Thymus (tissue), 11 donors: Measurements from ENCODE around the gene INHBB. TPM values are rescaled to one million over a fixed set of nuclear protein-coding genes. Genes with fewer than 3 reads are reported as not detected.

ENCODE experiments used
- DNase-seq, 9 donors: peaks; one replicate each; pipeline ENCODE4 v3.0.0-alpha.2; 2013; ENCODE audit warnings: low spot score in 9 of 9, low read depth in 6 of 9, missing footprints in 1 of 9
- H3K27ac ChIP-seq, 2 donors: one replicate each; pipeline ENCODE4 v1.5.1; 2013; ENCODE audit warnings: control low read depth in 1 of 2, low read depth in 1 of 2, low read length in 1 of 2, mild to moderate bottlenecking in 1 of 2, moderate library complexity in 1 of 2
- H3K27me3 ChIP-seq, 2 donors: one replicate each; pipeline ENCODE4 v1.5.1; 2013; ENCODE audit warnings: low read length in 1 of 2; ENCODE audit not compliant: control insufficient read depth in 2 of 2, insufficient read depth in 1 of 2
- H3K36me3 ChIP-seq, 2 donors: one replicate each; pipeline ENCODE4 v1.5.1; 2013; ENCODE audit warnings: low read length in 1 of 2, mild to moderate bottlenecking in 1 of 2, moderate library complexity in 1 of 2; ENCODE audit not compliant: control insufficient read depth in 2 of 2, insufficient read depth in 2 of 2
- H3K4me1 ChIP-seq, 2 donors: one replicate each; pipeline ENCODE4 v1.5.1; 2013; ENCODE audit warnings: low read length in 2 of 2; ENCODE audit not compliant: control insufficient read depth in 2 of 2, insufficient read depth in 2 of 2
- H3K4me3 ChIP-seq, 2 donors: one replicate each; pipeline ENCODE4 v1.5.1; 2013; ENCODE audit warnings: low read length in 2 of 2, control low read depth in 1 of 2, mild to moderate bottlenecking in 1 of 2
- H3K9me3 ChIP-seq, 2 donors: one replicate each; pipeline ENCODE4 v1.5.1; 2013; ENCODE audit warnings: low read length in 1 of 2, mild to moderate bottlenecking in 1 of 2; ENCODE audit not compliant: control insufficient read depth in 2 of 2, insufficient read depth in 1 of 2
- WGBS: extraction: QIAGEN DNeasy Blood & Tissue Kit; methylation state at CpG from one replicate; pipeline ENCODE4 v1.1.7; 2013; 5-methylcytosine and 5-hydroxymethylcytosine counted together
- polyA plus RNA-seq: library from polyadenylated mRNA; stranded (reverse); fragments of 200-250 nt; gene quantifications from one replicate; pipeline ENCODE4 v1.2.3, GENCODE V29; 2013
- total RNA-seq: library from RNA; stranded (reverse); fragments of 120-200 nt; gene quantifications from one replicate; pipeline ENCODE4 v1.2.4, GENCODE V29; 2013
- donor health status: healthy.

INHBB gene
- total and polyA plus RNA-seq, 2 donors, result 0.09 to 9.0 TPM

- Histone ChIP-seq H3K4me3 (no peak overlapping the region), H3K27ac (no peak overlapping the region), H3K9me3 (no peaks in the 10 kb centered on the region), H3K27me3 (peaks cover 0 to 17% of the 10 kb centered on the region in 2 donors), H3K36me3 (no peaks in the 10 kb centered on the region), H3K4me1 (no peaks in the 10 kb centered on the region)
- no peak for DNase-seq
- WGBS, result 93% methylated on average over 5 of the region's 5 CpGs
Observed at GRCh38 chr2:120393456-120393855, 47.5 kb downstream of the INHBB start.

DNA sequence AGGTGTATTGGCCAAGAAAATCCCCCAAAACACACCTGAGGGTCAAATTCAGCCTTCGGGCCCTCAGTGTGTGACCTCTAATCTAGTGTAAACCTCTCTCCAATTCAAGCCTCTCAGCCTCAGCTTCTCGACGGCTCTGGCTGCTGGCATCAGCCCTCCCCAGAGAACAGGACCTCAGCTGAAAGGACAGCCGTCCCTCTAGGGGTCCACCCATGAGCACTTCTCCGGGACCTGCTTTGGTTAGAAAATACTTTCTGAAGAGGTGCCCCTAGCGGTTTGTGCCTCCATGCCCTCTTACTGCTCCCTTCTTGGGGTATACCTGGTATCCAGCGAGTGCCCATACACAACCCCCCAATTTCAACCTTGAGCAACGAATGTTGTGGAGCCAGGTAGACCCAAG, 48.8 kb downstream of the INHBB start:
- 96% methylated on average over 8 of the region's 8 CpGs for WGBS
- Histone ChIP-seq H3K4me3 (no peak overlapping the region), H3K9me3 (no peaks in the 10 kb centered on the region), H3K27ac (no peak overlapping the region), H3K36me3 (no peaks in the 10 kb centered on the region), H3K27me3 (peaks cover 0 to 12% of the 10 kb centered on the region in 2 donors), H3K4me1 (no peaks in the 10 kb centered on the region)
- no peak for DNase-seq

DNA sequence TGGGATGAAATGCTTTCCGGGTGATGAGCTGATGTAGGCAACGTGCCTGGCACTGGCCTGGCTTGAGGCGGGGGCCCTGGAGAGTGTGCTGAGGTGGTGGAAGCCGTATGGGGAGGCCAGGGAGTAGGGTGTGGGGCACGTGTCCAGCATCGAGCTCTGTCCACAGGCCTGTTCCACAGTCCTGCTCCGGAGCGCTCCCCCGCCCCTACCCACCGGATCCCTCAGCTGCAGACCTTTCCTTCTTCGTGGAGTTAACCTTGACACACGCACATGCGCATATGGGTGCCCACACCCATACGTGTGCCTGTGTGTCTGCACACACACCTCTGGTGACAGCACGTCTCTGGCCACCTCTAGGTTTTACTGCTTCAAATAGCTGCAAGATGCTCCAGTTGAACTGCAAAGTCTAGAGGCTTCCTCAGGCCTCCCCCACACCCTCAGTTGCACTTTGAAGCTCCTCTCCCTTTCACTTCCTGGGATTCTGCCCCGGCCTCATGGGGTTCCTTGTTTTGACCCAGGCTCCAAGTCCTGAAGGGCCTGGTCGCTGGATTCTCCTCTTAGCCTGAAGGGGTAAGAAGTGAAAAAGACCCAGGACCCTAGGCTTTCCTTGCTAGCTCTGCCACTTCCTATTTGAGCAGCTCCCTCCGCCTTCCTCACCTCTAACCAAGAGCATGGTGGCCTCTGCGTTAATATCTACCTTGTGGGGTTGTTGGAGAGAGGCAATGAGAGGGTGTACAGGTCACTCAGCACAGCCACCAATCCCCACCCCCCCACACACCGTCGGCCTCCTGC, 49.5 kb downstream of the INHBB start:
- no peak for DNase-seq
- 81% methylated on average over 21 of the region's 21 CpGs for WGBS
- Histone ChIP-seq H3K27me3 (peaks cover 0 to 12% of the 10 kb centered on the region in 2 donors), H3K4me3 (no peak overlapping the region), H3K36me3 (no peaks in the 10 kb centered on the region), H3K27ac (no peak overlapping the region), H3K9me3 (no peaks in the 10 kb centered on the region), H3K4me1 (no peaks in the 10 kb centered on the region)

- Histone ChIP-seq H3K4me1 (no peaks in the 10 kb centered on the region), H3K9me3 (no peaks in the 10 kb centered on the region), H3K27me3 (peaks cover 0 to 16% of the 10 kb centered on the region in 2 donors), H3K27ac (no peak overlapping the region), H3K4me3 (no peak overlapping the region), H3K36me3 (no peaks in the 10 kb centered on the region)
- 81% methylated on average over 31 of the region's 31 CpGs for WGBS
- DNase-seq, result no peak
Observed at GRCh38 chr2:120396013-120396860, 50.3 kb downstream of the INHBB start.

- no peaks in the 10 kb centered on the region for H3K36me3 ChIP-seq
- H3K4me1 ChIP-seq, result no peaks in the 10 kb centered on the region
- peaks cover 0 to 16% of the 10 kb centered on the region in 2 donors for H3K27me3 ChIP-seq
- H3K4me3 ChIP-seq, result no peak overlapping the region
- no peaks in the 10 kb centered on the region for H3K9me3 ChIP-seq
- no peak for DNase-seq
- WGBS, result 90% methylated on average over 25 of the region's 25 CpGs
- H3K27ac ChIP-seq, result no peak overlapping the region
Observed at GRCh38 chr2:120396861-120397811, 51.2 kb downstream of the INHBB start.

DNA sequence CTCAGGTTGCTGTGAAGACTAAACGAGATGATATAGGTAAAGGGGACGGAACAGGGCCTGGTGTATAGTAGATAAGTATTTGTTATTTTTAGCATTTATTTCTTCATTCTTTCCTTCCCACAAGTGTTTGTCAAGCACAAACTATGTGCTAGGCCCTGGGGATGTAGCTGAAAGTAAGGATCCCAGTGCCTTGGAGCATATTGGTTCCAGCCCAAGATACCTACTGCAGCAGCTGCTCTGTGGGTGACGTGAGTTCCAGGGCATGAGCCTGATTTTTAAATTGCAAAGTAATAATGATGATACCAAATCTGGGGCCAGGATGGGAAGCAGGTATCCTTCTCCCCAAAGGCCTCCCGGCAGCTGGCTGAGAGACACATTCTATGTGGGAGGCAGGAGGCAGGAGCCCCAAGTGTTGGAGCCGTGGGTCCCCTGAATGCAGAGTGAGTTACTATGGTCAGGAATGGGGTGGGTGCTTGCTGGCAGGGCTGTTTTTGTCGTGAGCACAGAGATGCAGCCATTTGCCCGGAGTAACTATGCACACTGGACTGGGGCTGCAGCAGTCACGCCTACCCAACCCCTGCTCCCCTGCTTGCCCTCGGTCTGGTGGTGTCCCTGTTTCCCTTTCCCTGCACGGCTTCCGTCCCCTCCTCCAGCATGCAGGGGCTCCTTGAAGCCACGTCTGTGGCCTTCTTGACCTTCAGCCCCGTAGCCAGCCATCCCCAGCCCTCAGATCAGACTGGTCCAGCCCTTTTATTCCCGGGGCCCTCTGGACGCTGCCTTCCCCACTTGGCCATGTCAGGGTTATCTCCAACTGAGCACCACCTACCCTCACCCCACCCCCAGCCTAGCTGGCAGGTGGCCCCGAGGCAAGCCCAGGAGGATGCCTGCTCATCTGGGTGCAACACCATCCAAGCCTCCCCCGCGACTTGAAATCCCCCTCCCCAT, 52.4 kb downstream of the INHBB start:
- Histone ChIP-seq H3K27me3 (peaks cover 0 to 16% of the 10 kb centered on the region in 2 donors), H3K36me3 (no peaks in the 10 kb centered on the region), H3K4me3 (no peak overlapping the region), H3K27ac (no peak overlapping the region), H3K9me3 (no peaks in the 10 kb centered on the region), H3K4me1 (no peaks in the 10 kb centered on the region)
- DNase-seq, result no peak
- 85% methylated on average over 18 of the region's 18 CpGs for WGBS

DNA sequence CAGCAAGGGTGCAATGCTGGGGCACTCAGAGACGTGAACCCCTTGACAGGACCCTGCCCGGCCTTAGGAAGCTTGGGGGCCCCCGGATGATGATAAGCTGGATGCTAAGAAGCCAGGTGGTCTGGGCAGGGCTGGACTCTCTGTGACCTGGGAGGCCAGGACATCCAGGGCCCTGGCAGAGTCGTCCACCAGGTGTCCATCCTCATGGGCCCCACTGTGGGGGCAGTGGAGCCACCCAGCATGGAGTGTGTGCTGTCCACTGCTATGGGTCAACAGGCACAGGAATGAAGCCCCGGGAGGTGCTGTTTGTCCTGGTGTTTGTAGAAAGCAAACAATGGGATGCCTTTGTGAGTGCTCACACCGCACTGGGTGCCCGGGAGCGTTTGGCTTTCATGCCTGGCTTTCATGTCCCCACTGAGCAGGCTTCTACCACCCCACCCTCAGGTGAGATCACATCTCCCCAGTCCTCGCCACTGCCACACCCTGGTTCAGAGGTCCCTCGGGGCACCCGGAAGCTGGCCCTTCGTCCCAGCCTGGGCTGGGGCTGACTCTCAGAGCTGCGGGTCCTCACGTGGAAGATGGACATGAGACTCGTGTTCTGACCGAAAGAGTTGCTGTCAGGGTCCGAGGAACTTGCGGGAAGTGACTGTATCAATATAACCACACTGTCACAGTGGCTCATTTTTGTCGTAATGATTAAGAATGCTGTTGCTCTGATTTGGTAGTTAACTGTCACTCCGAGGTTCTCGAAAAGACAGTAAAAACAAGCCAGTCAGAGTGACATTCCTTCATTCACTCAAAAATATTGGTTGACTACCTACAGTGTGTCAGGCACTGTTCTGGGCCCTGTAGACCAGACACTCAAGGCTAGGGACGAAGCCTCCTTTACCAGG, 53.3 kb downstream of the INHBB start:
- Histone ChIP-seq H3K4me1 (no peaks in the 10 kb centered on the region), H3K27me3 (peaks cover 0 to 16% of the 10 kb centered on the region in 2 donors), H3K27ac (no peak overlapping the region), H3K9me3 (no peaks in the 10 kb centered on the region), H3K36me3 (no peaks in the 10 kb centered on the region), H3K4me3 (no peak overlapping the region)
- DNase-seq, result no peak
- 88% methylated on average over 22 of the region's 22 CpGs for WGBS
